GM12873 (cell line): Measurements from ENCODE around the gene ACADSB.

Experiments used
- TF ChIP-seq, protein P1 (sequence below): IDR thresholded peaks from 2 replicates; pipeline ENCODE4 v1.5.1; 2012; ENCODE audit warnings: low read depth, mild to moderate bottlenecking, moderate library complexity, low read length, control low read depth; ENCODE audit not compliant: insufficient read depth; ENCODE audit errors: missing control alignments

ACADSB gene

DNA sequence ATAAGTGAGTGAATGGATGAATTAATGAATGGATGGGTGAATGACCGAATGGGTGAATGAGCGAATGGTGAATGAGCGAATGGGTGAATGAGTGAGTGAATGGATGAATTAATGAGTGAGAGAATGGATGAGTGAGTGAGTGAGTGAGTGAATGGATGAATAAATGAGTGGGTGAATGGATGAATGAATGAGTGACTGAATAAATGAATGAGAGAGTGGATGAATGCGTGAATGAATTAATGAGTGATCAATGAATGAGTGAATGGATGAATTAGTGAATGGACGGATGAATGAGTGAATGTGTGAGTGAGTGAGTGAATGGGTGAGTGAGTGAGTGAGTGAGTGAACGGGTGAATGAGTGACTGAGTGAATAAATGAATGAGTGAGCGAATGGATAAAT lies 77.5 kb downstream of the ACADSB start:
- TF ChIP-seq, protein P1, sequence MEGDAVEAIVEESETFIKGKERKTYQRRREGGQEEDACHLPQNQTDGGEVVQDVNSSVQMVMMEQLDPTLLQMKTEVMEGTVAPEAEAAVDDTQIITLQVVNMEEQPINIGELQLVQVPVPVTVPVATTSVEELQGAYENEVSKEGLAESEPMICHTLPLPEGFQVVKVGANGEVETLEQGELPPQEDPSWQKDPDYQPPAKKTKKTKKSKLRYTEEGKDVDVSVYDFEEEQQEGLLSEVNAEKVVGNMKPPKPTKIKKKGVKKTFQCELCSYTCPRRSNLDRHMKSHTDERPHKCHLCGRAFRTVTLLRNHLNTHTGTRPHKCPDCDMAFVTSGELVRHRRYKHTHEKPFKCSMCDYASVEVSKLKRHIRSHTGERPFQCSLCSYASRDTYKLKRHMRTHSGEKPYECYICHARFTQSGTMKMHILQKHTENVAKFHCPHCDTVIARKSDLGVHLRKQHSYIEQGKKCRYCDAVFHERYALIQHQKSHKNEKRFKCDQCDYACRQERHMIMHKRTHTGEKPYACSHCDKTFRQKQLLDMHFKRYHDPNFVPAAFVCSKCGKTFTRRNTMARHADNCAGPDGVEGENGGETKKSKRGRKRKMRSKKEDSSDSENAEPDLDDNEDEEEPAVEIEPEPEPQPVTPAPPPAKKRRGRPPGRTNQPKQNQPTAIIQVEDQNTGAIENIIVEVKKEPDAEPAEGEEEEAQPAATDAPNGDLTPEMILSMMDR = no peak

DNA sequence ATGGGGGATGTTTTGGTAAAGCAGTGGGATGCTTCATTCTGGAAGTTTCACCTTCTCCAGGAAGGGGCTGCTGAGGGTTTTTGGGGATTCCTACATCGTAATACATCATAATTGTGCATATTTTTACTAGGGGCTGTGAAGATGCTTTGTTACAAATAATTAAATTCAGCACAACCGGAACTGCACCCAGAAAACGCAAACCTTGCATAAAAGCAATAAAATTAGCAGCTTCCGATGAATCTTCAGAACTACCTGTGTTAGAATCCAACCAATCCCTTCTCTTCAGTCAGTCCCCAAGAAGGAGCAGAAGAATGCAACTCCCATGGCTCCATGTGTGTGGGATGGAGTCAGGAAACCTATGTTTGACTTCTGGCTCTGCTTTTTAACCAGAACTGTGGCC lies 78.5 kb downstream of the ACADSB start:
- TF ChIP-seq, protein P1 = no peak

DNA sequence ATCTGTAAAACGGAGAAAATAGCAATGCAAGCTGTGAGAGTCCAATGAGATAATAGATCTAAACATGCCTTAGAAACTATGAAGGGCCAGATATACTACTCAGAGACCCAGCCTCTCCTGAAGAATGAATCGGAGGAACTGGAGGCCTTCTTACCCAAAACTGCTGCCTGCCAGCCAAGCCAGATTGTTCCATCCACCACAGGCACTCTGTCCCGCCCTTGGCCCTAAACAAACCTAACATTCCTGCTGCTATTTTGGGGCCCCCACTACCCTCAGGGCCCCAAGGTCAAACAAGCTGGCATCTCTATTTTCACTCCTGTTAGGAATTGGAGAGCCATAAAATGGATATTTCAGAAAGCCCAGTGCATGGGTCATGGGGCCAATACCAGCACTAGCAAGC lies 79.0 kb downstream of the ACADSB start:
- TF ChIP-seq, protein P1 = no peak

DNA sequence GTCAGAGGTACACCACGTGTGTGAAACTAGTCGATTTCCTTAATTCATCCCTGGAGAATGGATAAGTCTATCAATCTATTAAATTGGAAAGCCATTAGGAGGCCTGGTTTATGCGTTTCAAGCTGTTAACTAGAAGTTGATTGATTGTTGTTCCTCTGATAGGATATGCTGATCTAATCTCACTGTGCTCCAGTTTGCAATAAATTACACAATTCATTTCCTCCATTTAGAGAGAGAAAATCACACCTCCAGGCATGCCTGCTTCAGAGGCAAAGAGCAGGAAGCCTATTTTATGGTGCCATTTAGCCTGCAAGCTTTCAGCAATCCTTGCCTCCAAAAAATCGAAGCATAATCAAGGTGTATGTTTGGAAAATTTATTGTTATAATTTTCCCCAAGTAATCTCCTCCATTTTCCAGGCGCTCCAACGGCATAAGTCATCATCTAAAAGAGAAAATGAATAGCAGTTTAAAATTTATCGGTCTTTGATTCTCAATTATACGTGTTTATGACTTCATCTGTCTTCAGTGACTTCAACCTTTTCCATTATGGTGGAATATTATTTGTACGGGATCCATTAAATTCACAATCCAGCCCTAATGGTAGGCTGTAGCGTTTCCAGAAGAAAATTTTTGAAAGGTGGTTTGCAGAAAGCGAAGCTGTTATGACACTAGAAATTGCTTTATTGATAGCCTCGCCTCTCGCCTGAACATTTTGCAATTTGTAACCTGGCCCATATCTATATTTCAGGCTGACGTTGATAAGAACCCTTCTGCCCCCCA lies 84.0 kb downstream of the ACADSB start:
- TF ChIP-seq, protein P1 = no peak

DNA sequence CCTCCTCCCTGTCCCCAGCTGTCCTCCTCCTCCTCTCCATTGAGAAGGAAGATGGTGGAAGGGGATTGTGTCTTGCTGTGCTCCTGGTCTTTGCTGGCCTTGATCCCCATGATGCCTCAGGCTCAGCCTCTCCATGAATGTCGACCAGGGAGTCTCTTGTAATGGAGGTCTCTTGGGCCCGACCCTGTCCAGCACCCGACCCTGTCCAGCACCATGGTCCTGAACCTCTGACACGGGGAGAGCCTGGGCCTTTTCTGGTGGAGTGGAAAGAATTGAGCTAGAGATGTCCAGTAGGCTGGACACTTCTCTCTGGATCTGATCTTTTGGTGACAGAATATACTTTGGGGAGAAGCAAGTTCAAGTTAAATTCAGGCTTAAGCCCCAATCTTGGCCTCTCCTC lies 84.7 kb downstream of the ACADSB start:
- TF ChIP-seq, protein P1 = no peak

DNA sequence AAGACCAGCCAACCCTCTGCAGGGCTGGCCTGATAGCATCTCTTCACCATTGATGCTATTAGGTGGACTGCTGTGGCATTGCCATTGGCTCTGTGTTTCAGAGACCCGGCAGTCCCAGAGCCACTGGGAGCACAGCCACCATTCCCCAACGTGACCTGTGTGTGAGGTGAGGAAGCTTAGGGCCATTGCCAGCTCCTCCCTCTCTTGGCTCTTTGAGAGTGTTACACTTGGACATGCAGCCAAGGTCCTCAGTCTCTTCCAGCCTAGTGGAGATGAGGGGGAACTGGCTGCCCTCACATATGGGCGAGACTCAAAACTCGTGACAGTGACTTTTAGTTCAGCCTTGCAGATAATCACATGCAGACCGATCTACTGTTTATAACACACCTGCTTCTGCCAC lies 87.6 kb downstream of the ACADSB start:
- TF ChIP-seq, protein P1 = no peak

DNA sequence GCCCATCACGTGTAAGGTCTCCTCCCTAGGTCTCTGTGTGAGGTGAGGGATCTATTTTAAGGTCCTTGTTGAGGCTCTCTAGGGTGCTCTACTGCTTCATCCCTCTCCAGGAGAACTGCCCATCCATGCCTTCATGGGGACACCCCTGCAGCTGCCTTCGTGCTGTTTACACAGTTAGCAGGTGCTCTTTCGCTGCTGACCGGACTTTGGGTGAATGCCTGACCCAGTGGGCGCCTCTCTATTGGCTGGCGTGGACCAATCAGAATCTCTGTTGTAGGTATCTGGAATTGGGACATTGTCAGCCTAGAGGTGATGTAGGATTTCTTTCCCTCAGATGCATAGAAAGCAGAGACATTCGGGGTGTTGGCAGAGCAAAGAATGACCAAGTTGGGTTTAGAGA lies 88.2 kb downstream of the ACADSB start:
- TF ChIP-seq, protein P1 = no peak
